ENCODE data around the gene TSC22D2.

The TSC22D2 gene

DNA sequence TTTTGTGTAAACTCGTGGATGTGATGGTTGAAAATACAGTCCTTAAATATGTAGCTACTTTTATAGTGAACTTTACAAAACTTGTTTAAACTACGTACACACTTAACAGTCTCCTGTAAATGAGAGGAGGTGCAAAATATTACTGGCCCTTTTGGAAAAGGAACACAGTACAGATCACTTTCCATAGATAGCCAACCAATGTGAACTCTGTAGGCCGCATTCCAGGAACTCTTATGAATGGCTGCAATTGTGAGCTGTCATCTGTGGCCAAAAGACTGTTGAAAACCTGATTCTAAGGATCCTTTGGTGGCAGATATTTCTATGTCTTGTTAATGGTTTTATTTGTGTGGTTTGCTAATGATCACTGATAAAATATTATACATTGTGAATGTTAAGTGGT lies 6.2 kb downstream of the TSC22D2 start:
- no peak for DNase-seq

GRCh38 chr3:150414959-150415358 lies 6.9 kb downstream of the TSC22D2 start:
- no peak for DNase-seq

DNA sequence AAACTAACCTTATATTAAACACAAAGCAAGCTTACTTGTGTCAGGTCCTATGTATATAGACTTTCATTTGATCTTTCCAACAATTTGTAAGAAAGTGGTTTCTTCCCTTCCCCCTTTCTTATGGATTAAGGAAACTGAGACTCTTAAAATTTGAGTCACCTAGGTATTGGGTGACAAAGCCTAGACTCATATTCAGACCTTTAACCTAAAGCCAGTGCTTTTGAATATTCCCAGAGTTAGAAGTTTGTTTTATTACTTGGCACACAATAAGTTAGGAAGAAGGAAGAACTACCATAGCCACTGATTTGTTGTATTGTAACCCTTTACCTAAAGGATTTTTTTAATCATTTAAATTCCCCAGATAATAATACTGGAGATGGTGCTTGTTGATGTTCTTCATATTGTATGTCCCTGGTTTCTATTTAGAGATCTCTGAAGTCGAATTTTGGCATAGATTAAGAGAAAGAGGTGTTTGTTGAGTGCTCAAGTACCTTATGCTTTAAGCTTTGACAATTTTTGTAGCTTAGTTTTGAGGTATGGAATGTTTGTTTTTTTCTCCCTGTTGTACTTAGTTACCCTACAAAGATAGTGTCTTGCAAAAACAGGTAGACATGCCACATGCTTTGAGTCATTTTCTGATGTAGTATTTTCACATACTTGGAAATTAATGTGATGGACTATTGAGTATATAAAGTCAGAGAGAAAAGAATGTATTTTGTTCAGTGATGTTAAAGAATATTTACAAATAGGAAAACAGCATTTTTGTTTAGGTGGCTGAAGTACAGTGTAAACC lies 11.2 kb downstream of the TSC22D2 start:
- no peak for DNase-seq

DNA sequence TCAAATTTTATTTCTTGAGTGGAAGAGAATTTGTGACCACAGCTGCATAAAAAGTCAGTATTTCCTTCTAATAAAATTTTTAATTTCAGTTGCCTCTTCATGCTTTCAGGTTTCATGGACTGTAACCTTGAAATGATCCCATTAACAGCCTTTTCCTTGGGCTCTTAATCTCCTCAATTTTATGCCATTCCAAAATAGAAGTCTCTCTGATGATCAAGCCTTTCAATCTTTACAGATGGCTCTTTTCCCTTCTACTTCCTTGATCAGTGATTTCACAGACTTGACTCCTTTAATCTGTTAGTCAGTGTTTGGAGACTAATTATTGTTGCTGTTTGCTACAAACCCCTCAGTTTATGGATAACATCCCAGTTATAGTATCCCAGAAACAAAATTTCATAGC lies 11.9 kb downstream of the TSC22D2 start:
- DNase-seq = no peak

DNA sequence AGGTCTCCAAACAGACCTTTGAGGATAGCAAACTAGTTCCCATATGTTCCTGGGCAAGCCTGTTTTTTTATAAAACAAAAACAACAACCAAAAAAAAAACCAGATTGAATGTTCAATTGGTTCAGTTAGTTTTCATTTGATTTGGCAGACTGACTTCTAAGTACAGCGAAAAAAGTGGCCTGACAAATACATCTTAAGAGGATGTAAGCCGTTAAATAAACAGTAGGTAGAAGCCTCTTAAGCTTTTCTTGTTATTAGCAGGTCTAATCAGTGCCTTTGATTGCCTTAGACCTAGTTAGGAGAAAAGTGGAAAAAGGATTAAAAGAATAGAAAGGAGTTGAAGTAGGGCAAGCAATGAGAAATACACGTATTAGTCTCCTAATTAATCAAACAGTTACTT lies 13.2 kb downstream of the TSC22D2 start:
- no peak for DNase-seq

GRCh38 chr3:150421799-150422548 lies 13.9 kb downstream of the TSC22D2 start:
- DNase-seq = no peak

DNA sequence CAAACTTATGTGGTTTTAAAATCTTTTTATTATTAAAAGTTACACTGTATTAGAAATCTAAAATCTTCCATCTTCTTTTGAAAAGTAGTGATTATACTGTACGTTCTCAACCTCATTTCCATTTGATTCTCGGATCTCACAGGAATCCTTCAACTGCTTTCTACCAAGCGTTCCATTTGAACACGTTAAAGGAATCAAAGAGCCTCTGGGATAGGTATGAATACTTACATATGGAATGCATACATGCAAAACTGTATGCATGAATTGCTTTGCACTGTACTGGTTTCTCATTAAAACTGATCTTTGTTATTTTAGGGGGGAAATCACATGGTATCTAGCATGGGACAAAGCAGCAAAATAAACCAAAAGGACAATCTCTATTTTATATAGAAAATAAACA lies 14.8 kb downstream of the TSC22D2 start:
- DNase-seq = no peak

DNA sequence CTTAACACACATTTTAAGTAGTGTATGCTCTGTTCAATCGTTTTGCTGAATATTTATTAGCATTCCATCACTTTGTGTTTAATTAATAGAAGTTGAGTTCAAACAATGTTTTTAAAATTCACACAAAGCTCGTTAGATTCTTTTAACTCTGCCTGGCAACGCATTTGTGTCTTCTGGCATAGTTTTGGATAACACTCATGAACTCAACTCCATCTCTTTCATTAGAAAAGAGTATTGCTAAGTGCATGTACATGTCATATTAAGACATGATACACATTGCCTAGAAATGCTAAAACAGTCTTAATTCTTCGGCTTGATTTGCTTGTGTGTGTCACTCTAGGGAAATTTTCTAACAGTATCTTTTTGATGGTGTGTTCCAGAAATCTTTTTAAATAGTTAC lies 15.7 kb downstream of the TSC22D2 start:
- DNase-seq = no peak

GRCh38 chr3:150426292-150426691 lies 18.2 kb downstream of the TSC22D2 start:
- no peak for DNase-seq

DNA sequence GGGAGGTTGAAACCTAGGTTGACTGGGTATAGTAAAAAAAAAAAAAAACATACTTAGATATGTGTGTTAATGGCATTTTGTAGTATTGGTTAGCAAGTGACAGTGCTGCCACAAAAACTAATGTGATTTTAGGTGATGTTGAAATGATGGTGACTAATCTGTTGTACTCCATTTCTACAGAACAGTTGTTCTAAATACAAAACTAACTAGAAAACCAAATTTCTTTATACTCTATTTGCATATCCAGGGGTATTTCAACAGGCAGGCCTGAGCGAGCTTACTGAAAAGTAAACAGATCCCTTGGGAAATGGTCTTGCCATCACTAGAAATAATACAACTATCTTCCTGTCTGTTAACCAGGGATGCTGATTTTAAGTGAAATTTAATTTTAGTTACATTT lies 20.5 kb downstream of the TSC22D2 start:
- no peak for DNase-seq

DNA sequence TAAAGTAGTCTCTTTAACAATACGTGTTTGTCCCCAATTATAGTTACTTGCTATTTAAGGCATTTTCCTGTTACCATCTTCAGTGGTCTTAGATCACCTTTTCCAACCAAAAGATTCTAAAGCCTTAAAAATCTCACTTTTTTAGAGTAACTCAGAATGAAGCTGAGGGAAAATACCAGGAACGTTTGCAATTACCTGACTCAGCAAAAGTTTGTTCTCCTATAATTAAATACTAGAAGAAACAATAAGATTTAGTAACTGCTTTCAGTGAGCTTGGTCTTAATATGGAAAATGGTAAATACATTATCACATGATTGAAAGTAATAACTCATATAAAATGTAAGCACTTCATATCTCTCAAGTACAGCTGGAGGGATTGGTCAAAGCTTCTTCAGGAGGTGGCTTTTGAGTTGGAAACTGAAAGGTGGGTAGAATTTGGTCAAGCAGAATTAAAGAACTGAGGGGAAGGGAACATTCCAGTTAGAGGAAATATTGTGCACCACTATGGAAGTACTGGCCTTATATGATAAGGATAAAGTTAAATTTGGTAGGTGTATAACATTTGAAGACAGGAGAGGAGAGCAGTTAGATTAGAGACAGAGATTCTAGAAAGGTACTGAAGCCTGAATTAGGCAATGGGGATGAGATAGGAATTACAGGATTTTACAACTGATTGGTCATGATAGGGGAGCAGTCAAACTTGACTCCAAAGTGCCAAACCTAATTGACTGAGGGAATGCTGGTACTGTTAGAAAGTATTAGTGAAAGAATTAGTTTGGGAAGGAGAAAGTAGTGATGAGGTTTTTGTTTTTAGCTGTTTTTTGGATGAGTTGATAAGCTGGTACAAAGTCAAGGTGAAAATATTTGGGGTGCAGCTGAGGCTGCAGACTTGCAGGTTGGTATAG lies 21.9 kb downstream of the TSC22D2 start:
- DNase-seq = no peak

DNA sequence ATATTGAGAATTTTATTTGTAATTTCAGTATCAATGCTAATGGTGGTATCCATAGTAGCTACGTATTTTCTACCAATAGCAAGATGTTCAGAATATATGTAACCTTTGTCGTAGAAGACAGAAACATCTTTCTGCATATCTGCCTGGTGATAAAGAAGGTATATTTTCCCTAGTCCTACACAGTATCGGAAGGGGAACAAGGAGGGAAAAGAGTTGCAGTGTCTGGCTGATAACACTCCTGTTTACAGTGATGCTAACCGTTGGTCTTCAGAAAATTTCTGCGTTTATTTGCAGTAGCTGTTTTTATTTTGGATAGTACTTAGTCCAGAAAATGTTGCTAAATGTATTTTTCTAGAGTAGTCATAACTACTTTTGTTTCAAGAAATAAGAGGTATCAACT lies 25.2 kb downstream of the TSC22D2 start:
- DNase-seq = no peak

- DNase-seq = no peak
Measured at GRCh38 chr3:150434234-150434633, 26.1 kb downstream of the TSC22D2 start.

DNA sequence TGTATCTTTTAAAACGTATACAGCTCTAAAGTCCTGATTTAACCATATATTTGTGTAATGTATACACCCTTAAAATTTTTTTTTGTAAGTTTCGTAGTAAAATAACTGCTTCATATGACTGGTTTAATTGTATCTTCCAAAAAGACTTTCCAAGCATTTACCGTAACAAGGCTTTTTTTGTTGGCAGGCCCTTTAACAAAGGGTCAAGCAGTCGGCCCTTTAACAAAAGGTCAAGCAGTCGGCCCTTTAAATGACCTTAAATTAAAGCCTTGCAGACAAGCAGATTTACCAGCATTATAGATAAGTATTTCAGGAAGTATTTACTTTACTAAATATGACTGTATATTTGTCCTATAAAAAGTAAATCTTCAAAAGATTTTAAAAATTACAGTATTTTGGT lies 28.1 kb downstream of the TSC22D2 start:
- DNase-seq = no peak

DNA sequence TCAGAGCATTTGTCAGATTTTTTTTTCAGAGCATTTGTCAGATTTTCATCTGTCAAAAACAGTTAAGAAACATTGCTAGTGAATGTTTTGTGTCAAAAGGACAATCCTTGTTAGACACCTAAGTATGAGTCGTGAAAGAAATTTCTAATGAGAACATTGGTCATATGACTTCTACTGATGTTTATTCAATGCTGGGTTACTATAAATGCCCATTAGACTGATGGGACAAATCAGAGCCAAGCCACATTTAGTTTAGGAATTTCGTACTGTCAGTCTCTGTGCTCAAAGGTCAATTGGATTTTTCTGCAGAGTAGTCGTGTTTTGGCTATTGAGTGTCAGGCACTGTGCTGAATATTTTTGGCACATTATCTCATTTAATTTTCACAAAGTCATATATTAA lies 31.6 kb downstream of the TSC22D2 start:
- DNase-seq = no peak

- no peak for DNase-seq
Measured at GRCh38 chr3:150443331-150443741, 35.2 kb downstream of the TSC22D2 start.

DNA sequence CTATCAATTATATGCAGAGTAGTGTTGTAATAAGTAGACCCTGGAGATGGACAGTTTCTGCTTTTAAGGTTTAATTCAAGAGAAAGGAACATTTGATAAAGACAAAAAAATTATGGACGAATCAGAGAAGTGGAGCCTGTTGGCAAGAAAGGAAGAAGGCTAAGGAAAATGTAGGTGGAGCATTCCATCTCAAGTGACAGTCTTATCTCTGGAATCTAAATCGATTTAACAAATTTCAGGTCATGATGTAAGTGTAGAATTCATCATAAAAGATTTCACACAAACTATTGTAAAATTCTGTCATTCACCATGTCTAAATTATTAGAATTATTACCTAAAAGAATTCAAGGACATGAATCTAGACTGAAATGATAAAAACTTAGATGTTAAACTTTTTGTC lies 36.3 kb downstream of the TSC22D2 start:
- DNase-seq = no peak

- no peak for DNase-seq
Measured at GRCh38 chr3:150446470-150446977, 38.4 kb downstream of the TSC22D2 start.

DNA sequence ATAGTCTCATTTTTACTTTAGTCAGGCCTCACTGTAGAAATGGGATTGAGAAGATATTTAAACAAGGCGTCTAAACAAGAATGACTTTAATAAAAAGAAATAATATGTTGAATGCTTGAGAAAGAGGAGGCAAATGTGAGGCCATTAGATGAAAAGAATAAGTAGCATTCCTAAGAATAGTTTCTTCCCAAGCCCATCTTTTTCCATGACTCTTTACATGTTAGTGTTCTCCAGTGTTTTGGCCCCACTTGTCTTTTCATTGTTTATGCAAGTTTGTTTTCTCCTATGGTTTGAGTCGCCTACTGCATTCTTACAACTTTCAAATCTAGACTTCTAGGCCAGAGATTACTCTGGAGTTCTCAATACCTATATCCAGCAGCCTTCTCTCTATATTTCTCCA lies 39.0 kb downstream of the TSC22D2 start:
- DNase-seq = no peak

DNA sequence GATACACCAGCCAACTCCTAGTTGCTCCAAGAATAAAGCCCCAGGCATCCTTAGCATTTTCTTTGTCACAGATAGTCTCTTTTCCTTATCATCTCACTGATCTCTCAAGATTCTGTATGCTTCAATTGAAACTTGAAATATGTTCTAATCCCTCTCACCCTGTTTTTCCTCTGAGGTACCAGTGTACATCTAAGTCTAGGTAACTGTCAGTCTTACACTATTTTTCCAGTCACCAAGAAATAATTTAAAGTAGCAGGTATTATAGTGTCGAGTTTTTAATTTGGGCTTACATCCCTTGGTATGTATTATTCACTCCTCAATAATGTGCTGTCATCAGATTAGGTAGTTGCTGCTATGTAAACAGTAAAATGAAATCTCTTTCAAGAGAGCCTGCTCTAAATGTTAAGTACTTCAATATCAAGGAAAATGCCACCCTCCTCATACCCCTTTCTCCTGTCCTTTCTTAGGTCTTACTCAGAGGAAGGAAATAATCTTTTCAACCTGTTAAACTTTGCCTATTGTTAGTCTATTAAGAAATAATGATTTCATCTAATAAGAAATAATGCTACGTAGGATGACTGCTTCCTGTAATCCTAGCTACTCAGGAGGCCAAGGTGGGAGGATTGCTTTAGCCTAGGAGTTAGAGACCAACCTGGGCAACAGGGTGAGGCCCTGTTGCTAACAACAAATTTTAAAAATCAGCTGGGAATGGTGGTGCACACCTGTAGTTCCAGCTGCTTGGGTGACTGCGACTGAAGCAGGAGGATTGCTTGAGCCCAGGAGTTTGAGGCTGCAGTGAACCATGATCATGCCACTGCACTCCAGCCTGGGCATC lies 39.8 kb downstream of the TSC22D2 start:
- DNase-seq = no peak

DNA sequence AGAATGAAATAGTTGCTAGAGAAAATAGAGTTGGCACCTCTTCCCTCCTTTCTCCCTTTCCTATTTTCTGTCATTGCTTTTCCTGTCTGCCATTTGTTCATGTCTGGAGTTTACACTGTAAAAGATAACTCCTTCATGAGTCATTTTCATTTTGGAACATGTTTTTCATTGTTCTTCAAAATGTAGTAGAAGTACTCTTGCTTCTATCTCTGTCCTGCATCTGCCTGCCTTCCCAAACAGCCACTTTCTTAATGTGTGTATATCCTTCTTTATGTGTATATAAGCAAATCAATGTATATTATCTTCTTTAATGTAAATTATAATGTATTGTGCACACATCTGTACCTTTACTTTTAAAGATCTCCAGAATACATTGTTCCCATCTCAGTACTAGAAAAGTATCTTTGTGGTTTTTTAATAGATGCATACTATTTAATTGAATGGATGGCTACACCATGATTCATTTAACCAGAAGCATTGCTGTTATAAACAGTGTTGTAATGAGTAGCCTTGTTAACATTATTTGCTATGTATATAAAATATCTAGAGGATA lies 41.1 kb downstream of the TSC22D2 start:
- DNase-seq = no peak

DNA sequence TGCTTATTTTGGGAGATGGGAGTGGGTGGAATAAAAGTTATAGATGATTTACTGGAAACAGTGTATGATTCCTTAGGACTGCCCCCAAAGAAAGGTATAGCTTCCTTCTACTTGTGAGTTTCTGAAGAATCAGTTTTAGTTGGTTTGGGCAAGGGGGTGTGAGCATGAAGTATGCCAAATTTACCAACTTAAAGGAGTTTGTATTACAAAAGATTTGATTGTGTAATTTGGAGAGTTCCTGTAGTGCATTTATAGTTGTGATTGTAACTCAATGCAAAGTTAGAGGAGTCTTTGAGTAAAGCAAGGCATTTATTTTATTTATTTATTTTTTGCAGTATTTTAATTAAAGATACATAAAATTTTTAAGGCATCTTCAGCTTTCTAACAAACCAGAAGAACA lies 42.8 kb downstream of the TSC22D2 start:
- no peak for DNase-seq

All from activated CD8-positive, alpha-beta memory T cell treated with anti-CD3 and anti-CD28 coated beads, Interleukin-2, amount 50 U/mL, for 48 hours (primary cell).